Fibroblast of skin of right biceps (primary cell): ENCODE data around the gene M6PR.
"Not testable (repeated sequence)": the region's sequence is repeated elsewhere in the genome, so short reads cannot be mapped to it uniquely, and the experiment has no call there.

Experiments
- DNase-seq: peaks from one replicate; pipeline ENCODE4 v3.0.0-alpha.2; 2013

The M6PR gene

DNA sequence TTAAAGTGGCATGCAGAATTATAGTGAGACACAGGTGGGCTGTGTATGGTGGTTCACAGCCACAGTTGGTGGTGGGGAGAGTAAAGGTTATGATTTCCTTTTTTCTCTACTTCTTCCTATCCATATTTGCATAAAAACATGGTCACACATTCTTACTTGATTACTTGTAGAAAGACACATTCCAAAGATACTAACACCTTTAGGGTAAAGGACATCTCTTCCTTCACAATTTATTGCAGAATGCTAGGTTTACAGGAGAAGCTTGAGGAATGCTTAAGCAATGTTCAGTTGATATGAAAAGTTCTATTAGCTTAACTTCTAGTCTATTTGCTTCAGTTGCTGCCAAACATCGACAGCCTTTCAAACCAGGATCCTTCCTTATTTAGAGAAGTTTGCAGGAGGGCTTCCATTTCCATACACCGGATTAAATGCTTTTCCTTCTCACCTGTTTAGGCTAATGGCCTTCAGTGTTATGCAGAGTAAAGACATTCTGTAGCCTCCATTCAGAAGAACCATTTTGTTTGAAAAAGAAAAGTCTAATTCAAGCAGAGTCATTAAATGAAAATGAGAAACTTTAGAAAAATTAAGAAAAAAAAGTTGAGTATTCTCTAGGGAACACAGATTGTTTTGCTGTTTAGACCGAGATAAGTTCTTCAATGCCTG is 37.7 kb downstream of the M6PR start:
- DNase-seq, result no peak

DNA sequence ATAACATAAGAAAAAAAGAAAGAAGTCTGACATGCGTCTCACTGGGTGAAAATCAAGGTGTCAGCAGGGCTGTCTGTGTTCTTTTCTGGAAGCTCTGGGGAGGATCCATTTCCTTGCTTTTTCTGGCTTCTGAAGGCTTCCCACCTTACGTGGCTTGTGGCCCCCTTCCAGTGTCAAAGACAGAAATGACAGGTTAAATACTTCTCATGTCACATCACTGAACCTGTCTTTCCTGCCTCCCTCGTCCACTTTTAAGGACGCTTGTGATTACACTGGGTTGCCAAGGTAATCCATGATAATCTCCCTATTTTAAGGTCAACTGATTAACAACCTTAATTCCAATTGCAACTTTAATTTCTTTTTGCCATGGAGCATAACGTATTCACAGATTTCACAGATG is 39.7 kb downstream of the M6PR start:
- DNase-seq, result no peak

DNA sequence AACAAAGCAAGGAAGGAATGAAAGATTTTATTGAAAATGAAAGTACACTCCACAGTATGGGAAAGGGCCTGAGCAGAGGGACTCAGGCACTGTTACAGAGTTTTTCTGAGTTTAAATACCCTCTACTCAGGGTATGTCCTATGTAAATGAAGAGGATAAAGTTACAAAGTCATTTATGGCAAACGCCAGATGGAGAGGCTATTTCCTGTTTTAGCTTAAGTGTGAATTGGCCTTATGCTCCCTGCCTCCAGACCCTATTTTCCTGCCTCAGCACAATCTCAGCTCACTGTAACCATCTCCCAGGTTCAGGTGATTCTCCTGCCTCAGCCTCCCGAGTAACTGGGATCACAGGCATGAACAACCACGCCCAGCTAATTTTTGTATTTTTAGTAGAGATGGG is 41.9 kb downstream of the M6PR start:
- no peak for DNase-seq

DNA sequence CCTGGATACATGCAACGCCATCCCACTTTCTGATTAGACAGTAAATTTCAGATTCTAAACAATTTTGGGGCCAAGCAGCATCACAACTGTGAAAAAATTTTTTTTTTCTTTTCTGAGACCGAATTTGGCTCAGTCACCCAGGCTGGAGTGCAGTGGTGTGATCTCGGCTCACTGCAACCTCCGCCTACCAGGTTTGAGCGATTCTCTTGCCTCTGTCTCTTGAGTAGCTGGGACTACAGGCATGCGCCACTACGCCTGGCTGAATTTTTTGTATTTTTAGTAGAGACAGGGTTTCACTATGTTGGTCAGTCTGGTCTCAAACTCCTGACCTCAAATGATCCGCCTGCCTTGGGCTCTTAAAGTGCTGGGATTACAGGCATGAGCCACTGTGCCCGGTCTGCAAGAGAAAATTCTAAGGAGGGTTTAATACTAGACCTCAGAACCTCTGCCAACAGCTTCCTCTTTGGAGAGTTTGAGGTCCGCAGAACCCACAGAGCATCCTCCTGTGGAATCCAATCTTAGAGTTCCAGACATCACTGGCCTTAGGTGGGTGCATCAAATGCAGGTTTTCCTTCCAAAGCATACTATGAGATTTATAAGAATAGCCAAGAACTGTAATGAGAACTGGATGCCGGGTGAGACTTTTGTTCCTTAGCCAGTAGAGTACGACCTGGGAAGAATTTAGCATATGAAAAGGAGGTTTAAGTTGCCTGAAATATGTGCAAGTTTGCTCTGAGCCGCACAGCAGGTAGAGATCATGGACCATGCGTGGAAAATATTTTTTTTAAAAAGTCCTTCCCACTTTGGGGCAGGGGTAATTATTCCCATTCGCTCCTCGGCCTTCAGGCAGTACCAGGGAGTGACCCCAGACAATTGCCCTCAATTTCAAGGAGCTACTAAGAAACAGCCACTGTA is 42.9 kb downstream of the M6PR start:
- no peak for DNase-seq

DNA sequence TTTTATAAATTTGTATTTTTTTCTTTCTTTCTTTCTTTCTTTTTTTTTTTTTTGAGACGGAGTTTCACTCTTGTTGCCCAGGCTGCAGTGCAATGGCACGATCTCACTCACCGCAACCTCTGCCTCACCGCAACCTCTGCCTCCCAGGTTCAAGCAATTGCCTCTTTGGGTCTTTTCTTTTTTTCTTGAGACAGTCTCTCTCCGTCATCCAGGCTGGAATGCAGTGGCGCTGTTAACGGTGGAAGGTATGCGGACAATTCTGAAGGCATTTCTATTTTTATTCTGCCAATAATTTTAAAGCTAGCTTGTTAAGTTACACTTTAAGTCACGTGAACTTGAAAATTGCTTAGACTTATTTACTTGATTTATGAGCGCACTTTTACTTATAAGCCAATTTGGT is 43.9 kb downstream of the M6PR start:
- DNase-seq, result peak; percentile 17

DNA sequence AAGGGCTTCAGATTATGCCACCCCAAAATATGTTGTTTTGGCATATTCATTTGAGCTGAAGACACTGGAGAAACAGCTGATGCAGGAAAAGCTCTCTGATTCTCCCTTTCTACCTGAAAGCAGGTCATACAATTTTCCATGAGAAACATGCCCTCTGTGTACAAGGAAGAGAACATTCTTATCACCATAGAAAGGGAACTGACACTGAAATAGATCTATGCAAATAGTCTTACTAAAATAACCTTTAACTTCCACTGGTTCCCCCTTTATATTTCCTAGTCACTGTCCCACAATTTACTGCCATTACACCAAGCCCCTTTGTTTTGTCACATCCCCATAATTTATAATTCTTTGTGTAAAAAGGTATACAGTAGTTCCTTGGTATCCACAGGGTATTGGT is 44.8 kb downstream of the M6PR start:
- no peak for DNase-seq

DNA sequence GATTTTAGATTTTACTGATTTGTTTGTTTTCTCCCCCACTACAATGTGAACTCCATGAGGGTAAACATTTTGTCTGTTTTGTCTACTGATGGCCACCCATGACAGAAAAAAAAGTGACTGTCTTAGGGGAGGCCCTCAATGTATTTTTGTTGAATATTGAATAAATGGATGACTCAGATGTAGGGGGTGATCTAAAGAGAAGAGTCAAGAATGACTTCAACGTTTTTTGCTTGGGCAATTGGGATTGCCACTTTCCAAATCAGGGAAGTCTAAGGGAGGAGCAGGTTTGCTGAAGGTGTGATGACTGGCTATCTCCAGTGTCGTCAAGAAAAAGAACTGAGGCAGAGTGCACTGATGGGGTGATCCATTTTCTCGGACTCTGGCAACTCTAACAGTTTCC is 45.8 kb downstream of the M6PR start:
- no peak for DNase-seq

DNA sequence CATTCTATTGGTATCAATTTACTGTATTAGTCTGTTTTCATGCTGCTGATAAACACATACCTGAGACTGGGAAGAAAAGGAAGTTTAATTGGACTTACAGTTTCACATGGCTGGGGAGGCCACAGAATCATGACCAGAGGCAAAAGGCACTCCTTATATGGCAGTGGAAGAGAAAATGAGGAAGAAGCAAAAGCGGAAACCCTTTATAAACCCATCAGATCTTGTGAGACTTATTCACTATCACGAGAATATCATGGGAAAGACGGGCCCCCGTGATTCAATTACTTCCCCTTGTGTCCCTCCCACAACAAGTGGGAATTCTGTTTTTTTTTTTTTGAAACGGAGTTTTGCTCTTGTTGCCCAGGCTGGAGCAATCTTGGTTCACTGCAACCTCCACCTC is 46.7 kb downstream of the M6PR start:
- not testable (repeated sequence) for DNase-seq

DNA sequence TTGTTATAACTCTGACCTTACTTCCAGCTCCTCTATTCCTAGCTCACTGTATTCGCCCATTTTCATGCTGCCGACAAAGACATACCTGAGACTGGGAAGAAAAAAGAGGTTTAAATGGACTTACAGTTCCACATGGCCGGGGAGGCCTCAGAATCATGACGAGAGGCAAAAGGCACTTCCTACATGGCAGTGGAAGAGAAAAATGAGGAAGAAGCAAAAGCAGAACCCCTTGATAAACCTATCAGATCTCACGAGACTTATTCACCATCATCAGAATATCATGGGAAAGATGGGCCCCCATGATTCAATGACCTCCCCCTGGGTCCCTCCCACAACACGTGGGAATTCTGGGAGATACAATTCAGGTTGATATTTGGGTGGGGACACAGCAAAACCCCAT is 49.6 kb downstream of the M6PR start:
- no peak for DNase-seq

DNA sequence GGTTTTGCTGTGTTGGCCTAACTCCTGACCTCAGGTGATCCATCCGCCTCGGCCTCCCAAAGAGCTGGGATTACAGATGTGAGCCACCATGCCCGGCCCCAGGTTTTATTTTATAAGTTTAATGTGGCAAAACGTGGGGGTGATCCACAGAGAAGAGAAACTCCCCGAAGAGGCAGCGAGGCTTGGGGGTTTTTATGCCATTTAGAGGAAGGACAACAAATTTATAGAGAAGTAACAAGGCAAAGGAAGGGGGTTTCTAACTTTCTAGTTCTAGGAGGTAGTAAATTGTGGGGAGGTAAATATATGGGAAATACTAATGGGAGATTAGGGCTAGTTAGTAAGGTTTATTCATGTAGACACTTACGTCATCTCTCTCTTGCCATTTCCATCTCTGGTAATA is 52.4 kb downstream of the M6PR start:
- no peak for DNase-seq

DNA sequence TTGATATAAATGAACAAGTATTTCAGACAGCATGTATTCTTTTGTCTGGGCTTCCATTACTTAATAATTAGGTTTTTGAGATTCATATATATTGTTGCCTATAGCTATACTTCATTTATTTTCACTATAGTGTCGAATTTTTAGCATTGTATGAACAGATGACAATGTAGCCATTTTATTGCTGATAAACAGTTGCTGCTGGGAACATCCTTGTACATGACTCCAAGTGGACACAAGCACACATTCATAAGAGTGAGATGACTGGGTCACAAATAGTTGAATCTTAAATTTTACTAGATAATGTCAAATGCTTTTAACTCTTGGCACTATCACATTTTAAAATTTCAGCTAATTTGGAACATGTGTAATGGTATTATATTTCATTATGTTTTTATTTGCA is 54.5 kb downstream of the M6PR start:
- DNase-seq, result no peak

DNA sequence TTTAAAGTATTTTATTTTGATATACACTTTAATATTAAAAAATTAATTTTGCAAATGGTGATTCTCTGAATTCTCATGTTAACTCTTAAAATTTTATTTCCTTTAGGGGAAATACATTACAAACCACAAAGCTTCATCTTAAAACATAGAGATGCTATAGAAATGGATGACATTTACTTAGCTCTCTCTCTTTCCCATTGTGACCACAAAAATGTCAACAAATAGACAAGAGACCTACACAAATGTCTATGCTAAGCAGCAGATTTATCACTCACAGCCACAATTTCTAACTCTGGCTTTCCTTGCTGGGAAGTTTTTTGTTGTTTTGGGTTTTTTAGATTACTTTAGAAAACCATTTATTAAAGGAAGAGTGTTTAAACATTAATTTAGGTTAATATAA is 55.1 kb downstream of the M6PR start:
- peak; percentile 25 for DNase-seq

DNA sequence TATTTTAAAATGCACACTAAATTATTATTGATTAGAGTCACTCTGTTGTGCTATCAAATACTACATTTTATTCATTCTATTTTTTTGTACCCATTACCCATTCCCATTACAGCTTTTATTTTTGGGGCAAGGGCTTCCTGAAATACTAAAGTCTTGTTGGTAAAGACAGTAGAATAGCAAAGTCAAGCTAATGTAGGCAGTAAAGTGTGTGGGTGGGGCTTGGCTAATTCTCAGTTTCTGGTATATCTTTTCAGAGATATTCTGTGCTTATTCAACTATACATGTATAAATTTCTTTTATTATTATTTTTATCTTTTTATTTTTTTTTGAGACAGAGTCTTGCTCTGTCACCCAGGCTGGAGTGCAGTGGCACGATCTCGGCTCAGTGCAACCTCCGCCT is 57.5 kb downstream of the M6PR start:
- no peak for DNase-seq
